Breast epithelium (tissue), 3 donors: ENCODE data around the gene PREP.

Experiments
- POLR2A ChIP-seq: fragments of 450-650 bp; IDR thresholded peaks from one replicate; pipeline ENCODE4 v1.6.1; 2016; ENCODE audit warnings: antibody characterized with exemption, mild to moderate bottlenecking, moderate library complexity
- POLR2AphosphoS5 ChIP-seq, 3 donors: sonication (generic); formaldehyde crosslinking; IDR thresholded peaks; one replicate each; pipeline ENCODE4 v1.6.1; 2017; ENCODE audit warnings: antibody characterized with exemption in 3 of 3
- TF ChIP-seq, protein P1 (sequence below), 3 donors: fragments of 450-650 bp; IDR thresholded peaks; one replicate each; pipeline ENCODE4 v1.5.1; 2016 to 2017; ENCODE audit warnings: antibody characterized with exemption in 3 of 3, mild to moderate bottlenecking in 3 of 3, moderate library complexity in 3 of 3

DNA sequence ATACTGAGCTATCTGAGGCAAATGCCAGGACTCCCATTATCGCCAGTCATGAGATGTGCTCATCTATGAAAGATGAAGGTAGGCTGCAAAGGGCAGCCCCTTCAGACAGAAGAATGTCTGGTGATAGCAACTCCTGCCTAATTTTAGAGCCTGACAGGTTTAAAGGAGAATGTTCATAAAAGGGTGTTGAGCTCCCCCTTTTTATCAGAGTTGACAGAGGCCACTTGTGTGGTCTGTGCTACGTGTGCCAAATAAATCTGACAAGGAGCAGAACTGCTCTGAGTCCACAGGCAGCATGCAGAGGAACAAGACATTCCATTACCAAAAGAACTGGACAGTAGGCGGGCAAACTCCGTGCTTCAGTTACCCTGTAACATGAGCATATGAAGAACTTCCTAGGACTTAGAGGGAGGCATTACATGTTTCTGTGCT is 101.8 kb downstream of the PREP start:
- TF ChIP-seq POLR2A (no peak), POLR2AphosphoS5 (IDR thresholded peaks at IDR 0.05) (no peak)
- TF ChIP-seq, protein P1, sequence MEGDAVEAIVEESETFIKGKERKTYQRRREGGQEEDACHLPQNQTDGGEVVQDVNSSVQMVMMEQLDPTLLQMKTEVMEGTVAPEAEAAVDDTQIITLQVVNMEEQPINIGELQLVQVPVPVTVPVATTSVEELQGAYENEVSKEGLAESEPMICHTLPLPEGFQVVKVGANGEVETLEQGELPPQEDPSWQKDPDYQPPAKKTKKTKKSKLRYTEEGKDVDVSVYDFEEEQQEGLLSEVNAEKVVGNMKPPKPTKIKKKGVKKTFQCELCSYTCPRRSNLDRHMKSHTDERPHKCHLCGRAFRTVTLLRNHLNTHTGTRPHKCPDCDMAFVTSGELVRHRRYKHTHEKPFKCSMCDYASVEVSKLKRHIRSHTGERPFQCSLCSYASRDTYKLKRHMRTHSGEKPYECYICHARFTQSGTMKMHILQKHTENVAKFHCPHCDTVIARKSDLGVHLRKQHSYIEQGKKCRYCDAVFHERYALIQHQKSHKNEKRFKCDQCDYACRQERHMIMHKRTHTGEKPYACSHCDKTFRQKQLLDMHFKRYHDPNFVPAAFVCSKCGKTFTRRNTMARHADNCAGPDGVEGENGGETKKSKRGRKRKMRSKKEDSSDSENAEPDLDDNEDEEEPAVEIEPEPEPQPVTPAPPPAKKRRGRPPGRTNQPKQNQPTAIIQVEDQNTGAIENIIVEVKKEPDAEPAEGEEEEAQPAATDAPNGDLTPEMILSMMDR (IDR thresholded peaks at IDR 0.05) = no peak
